IMR-90 (cell line): Measurements from ENCODE around the gene ATF5. TPM values are rescaled to one million over a fixed set of nuclear protein-coding genes. Genes with fewer than 3 reads are reported as not detected.

Experiments used
- ATAC-seq: fragments of 200-7000 bp; cut with Tn5 transposase; 2 replicates; pipeline ENCODE4 v1.9.1; 2020; ENCODE audit warnings: low read depth, mild to moderate bottlenecking, moderate library complexity
- BruUV-seq: library from RNA; stranded (reverse); fragments of 400-500 nt; replicated peaks from 2 replicates; lab custom pipeline; 2021; lab: Mats Ljungman, UMichigan
- CTCF ChIA-PET: fragments of 300-600 bp; formaldehyde crosslinking; extraction: SDS; loops from one replicate; lab custom pipeline; 2021; ENCODE audit warnings: antibody characterized with exemption; lab: Yijun Ruan, JAX
- POLR2A ChIA-PET: fragments of 300-600 bp; sonication (Branson Sonifier 250); formaldehyde crosslinking; loops from one replicate; lab custom pipeline; 2022; ENCODE audit warnings: antibody characterized with exemption; ENCODE audit not compliant: unreplicated experiment; lab: Charles Lee
- DNase-seq: peaks from one replicate; pipeline ENCODE4 v3.0.0; 2013
- H2AFZ ChIP-seq: replicated peaks from 2 replicates; pipeline ENCODE3; 2013; ENCODE audit warnings: low read length, mild to moderate bottlenecking; ENCODE audit not compliant: poor library complexity
- H2AK5ac ChIP-seq: 2 replicates; pipeline ENCODE4 v1.6.1; 2013; ENCODE audit warnings: low read depth, low read length, inconsistent platforms
- H2AK9ac ChIP-seq: replicated peaks from 2 replicates; pipeline ENCODE3; 2013; ENCODE audit warnings: mild to moderate bottlenecking, low read depth, low read length, moderate library complexity; ENCODE audit not compliant: poor library complexity
- H2BK120ac ChIP-seq: 2 replicates; pipeline ENCODE4 v1.6.1; 2013; ENCODE audit warnings: low read depth, low read length, inconsistent platforms
- H2BK15ac ChIP-seq: 3 replicates; pipeline ENCODE4 v1.6.1; 2013; ENCODE audit warnings: low read depth, low read length, inconsistent platforms
- H2BK20ac ChIP-seq: 2 replicates; pipeline ENCODE4 v1.6.1; 2013; ENCODE audit warnings: low read depth, mild to moderate bottlenecking, inconsistent platforms, low read length, moderate library complexity
- H2BK5ac ChIP-seq: 2 replicates; pipeline ENCODE4 v1.6.1; 2013; ENCODE audit warnings: mild to moderate bottlenecking, low read depth, low read length, inconsistent platforms; ENCODE audit not compliant: poor library complexity, severe bottlenecking
- H3K14ac ChIP-seq: replicated peaks from 2 replicates; pipeline ENCODE4 v1.6.1; 2013; ENCODE audit warnings: low read depth, low read length, inconsistent platforms
- H3K18ac ChIP-seq: 2 replicates; pipeline ENCODE4 v1.6.1; 2013; ENCODE audit warnings: low read depth, low read length, control low read depth
- H3K23ac ChIP-seq: 2 replicates; pipeline ENCODE4 v1.6.1; 2013; ENCODE audit warnings: low read depth, low read length, inconsistent platforms
- H3K27ac ChIP-seq: 2 replicates; pipeline ENCODE4 v1.5.1; 2013; ENCODE audit warnings: mild to moderate bottlenecking, control low read depth, low read length; ENCODE audit not compliant: insufficient read depth
- H3K27me3 ChIP-seq: 2 replicates; pipeline ENCODE4 v1.6.1; 2013; ENCODE audit warnings: low read length; ENCODE audit not compliant: control insufficient read depth, insufficient read depth
- H3K36me3 ChIP-seq: 2 replicates; pipeline ENCODE4 v1.6.1; 2013; ENCODE audit warnings: low read length, mixed read lengths; ENCODE audit not compliant: control insufficient read depth, insufficient read depth
- H3K4ac ChIP-seq: 2 replicates; pipeline ENCODE4 v1.6.1; 2013; ENCODE audit warnings: low read depth, low read length, inconsistent platforms
- H3K4me1 ChIP-seq: 2 replicates; pipeline ENCODE4 v1.6.1; 2013; ENCODE audit warnings: low read length, mixed read lengths; ENCODE audit not compliant: control insufficient read depth, insufficient read depth
- H3K4me2 ChIP-seq: 2 replicates; pipeline ENCODE4 v1.6.1; 2013; ENCODE audit warnings: low read depth, mild to moderate bottlenecking, control low read depth, low read length, moderate library complexity
- H3K4me3 ChIP-seq: 2 replicates; pipeline ENCODE4 v1.5.1; 2013; ENCODE audit warnings: low read depth, mild to moderate bottlenecking, control low read depth, low read length, moderate library complexity; ENCODE audit not compliant: insufficient read depth
- H3K56ac ChIP-seq: 2 replicates; pipeline ENCODE4 v1.6.1; 2013; ENCODE audit warnings: low read length, inconsistent platforms; ENCODE audit not compliant: insufficient read depth; ENCODE audit errors: extremely low read depth
- H3K79me1 ChIP-seq, 2 experiments: 2 replicates each; pipeline ENCODE4 v1.6.1; 2013; ENCODE audit warnings: low read length in 2 of 2, inconsistent platforms in 1 of 2, low read depth in 1 of 2
- H3K9ac ChIP-seq: 2 replicates; pipeline ENCODE4 v1.6.1; 2013; ENCODE audit warnings: low read depth, low read length, control low read depth
- H3K9me1 ChIP-seq: 2 replicates; pipeline ENCODE4 v1.6.1; 2013; ENCODE audit warnings: low read length, inconsistent platforms; ENCODE audit not compliant: insufficient read depth
- H3K9me3 ChIP-seq: 2 replicates; pipeline ENCODE4 v1.6.1; 2013; ENCODE audit warnings: low read length; ENCODE audit not compliant: control insufficient read depth, insufficient read depth
- H4K20me1 ChIP-seq: 2 replicates; pipeline ENCODE4 v1.6.1; 2013; ENCODE audit warnings: low read length, inconsistent platforms; ENCODE audit not compliant: insufficient read depth
- H4K5ac ChIP-seq: 2 replicates; pipeline ENCODE4 v1.6.1; 2013; ENCODE audit warnings: mild to moderate bottlenecking, low read depth, low read length, control low read depth
- H4K8ac ChIP-seq, 2 experiments: 2 replicates each; pipeline ENCODE4 v1.6.1; 2013; ENCODE audit warnings: low read depth in 2 of 2, low read length in 2 of 2, control low read depth in 1 of 2, inconsistent platforms in 1 of 2
- H4K91ac ChIP-seq: 2 replicates; pipeline ENCODE4 v1.6.1; 2013; ENCODE audit warnings: low read depth, low read length, inconsistent platforms; ENCODE audit not compliant: insufficient read depth
- CHD1 ChIP-seq: IDR thresholded peaks from 2 replicates; pipeline ENCODE4 v1.6.1; 2012; ENCODE audit warnings: low read depth, low read length, improper control_type of control experiment
- FOS ChIP-seq: fragments of 150-350 bp; IDR thresholded peaks from 2 replicates; pipeline ENCODE4 v1.6.1; 2016; ENCODE audit warnings: low read depth, low read length
- MAZ ChIP-seq: IDR thresholded peaks from 2 replicates; pipeline ENCODE4 v1.6.1; 2012; ENCODE audit warnings: low read depth, mild to moderate bottlenecking, low read length, improper control_type of control experiment, moderate library complexity, borderline replicate concordance
- NFE2L2 ChIP-seq: fragments of 150-350 bp; IDR thresholded peaks from 2 replicates; pipeline ENCODE4 v1.6.1; 2016; ENCODE audit warnings: low read depth, mild to moderate bottlenecking, low read length
- RFX5 ChIP-seq: IDR thresholded peaks from 2 replicates; pipeline ENCODE4 v1.8.0; 2012; ENCODE audit warnings: low read depth, mild to moderate bottlenecking, low read length, moderate library complexity
- WGBS, 2 experiments: methylation state at CpG; one replicate each; pipeline versions ENCODE4 v1.1.5 to v1.1.7; 2013; ENCODE audit warnings: missing lambda C conversion rate in 2 of 2; ENCODE audit not compliant: insufficient read length in 1 of 2; ENCODE audit errors: extremely low coverage in 2 of 2; 5-methylcytosine and 5-hydroxymethylcytosine counted together
- dilution Hi-C: fragments of 300-500 bp; cut with HindIII; formaldehyde crosslinking; loops from one replicate; pipeline ENCODE4 v1.14.3; 2018; ENCODE audit warnings: low sequenced_read_pairs; ENCODE audit not compliant: unreplicated experiment
- in situ Hi-C: fragments of 300-500 bp; cut with MboI; formaldehyde crosslinking; loops from 3 replicates; pipeline ENCODE4 v1.14.3; 2019; ENCODE audit warnings: low sequenced_read_pairs, inconsistent platforms, mixed read lengths
- intact Hi-C: fragments of 100-400 bp; cut with micrococcal nuclease; formaldehyde crosslinking; loops from 2 replicates; pipeline ENCODE4 v1.10.0; 2022
- polyA plus RNA-seq, 3 experiments: library from polyadenylated mRNA; depleted of rRNA; stranded (reverse); fragments of >200 nt; gene quantifications; 2 replicates each; pipeline ENCODE4 v1.2.3, GENCODE V29; 2012; ENCODE audit warnings: low replicate concordance in 1 of 3
- total RNA-seq: library from RNA; depleted of rRNA; stranded (reverse); fragments of >200 nt; gene quantifications from 2 replicates; pipeline ENCODE4 v1.2.3, GENCODE V29; 2012
- TF ChIP-seq, protein P1 (sequence below): fragments of 150-350 bp; IDR thresholded peaks from 2 replicates; pipeline ENCODE4 v1.6.1; 2017; ENCODE audit warnings: mild to moderate bottlenecking, antibody characterized with exemption, low read length, low read depth

The ATF5 gene
- total and polyA plus RNA-seq, 2 of the 4 experiments (the other 2 are of a cell fraction), result 2.7 to 15.7 TPM

- H3K36me3 ChIP-seq, result peaks cover 39% of the 10 kb centered on the region
- H3K9me1 ChIP-seq, result peaks cover 12% of the 10 kb centered on the region; the same call in 1 of the 2 replicates
- in situ Hi-C loops (no loop called here), dilution Hi-C loops (no loop called here), intact Hi-C loops (no loop called here)
- H3K9ac ChIP-seq, result no peak overlapping the region
- no peak overlapping the region for H4K8ac ChIP-seq
- no peak overlapping the region for H2AFZ ChIP-seq
- no peak overlapping the region for H2AK5ac ChIP-seq
- no peak overlapping the region for H2BK20ac ChIP-seq
- H3K4me2 ChIP-seq, result no peak overlapping the region
- no peak overlapping the region for H3K18ac ChIP-seq
- H3K14ac ChIP-seq, result no peak overlapping the region
- no peak overlapping the region for H3K27ac ChIP-seq
- H2BK15ac ChIP-seq, result no peak overlapping the region
- DNase-seq (no peak), ATAC-seq (no peak)
- H3K4ac ChIP-seq, result no peak overlapping the region
- CTCF ChIA-PET, result no interaction called here
- H3K56ac ChIP-seq, result no peak overlapping the region
- WGBS, 2 experiments, result 97% methylated on average over 14 of the region's 23 CpGs; no CpG with 5 or more reads in 1 of the 2 experiments
- no peaks in the 10 kb centered on the region for H3K9me3 ChIP-seq
- POLR2A ChIA-PET, result no interaction called here
- H4K91ac ChIP-seq, result no peak overlapping the region
- no peak overlapping the region for H2BK5ac ChIP-seq
- peaks cover 7 to 58% of the 10 kb centered on the region in 2 experiments; a peak in 3 of 4 replicates for H3K79me1 ChIP-seq
- BruUV-seq, result no TSS peak
- no peak for TF ChIP-seq FOS
- TF ChIP-seq CHD1, result no peak
- no peak for TF ChIP-seq MAZ
- TF ChIP-seq NFE2L2, result no peak
- TF ChIP-seq, protein P1, sequence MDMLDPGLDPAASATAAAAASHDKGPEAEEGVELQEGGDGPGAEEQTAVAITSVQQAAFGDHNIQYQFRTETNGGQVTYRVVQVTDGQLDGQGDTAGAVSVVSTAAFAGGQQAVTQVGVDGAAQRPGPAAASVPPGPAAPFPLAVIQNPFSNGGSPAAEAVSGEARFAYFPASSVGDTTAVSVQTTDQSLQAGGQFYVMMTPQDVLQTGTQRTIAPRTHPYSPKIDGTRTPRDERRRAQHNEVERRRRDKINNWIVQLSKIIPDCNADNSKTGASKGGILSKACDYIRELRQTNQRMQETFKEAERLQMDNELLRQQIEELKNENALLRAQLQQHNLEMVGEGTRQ, result no peak
- no peak for TF ChIP-seq RFX5
- peaks cover 26% of the 10 kb centered on the region for H4K20me1 ChIP-seq
- H3K4me3 ChIP-seq, result no peak overlapping the region
- no peaks in the 10 kb centered on the region for H3K27me3 ChIP-seq
- H4K5ac ChIP-seq, result no peak overlapping the region
- H2BK120ac ChIP-seq, result no peak overlapping the region
- H3K4me1 ChIP-seq, result peaks cover 2% of the 10 kb centered on the region
- H2AK9ac ChIP-seq, result no peak overlapping the region
- no peak overlapping the region for H3K23ac ChIP-seq
These were observed 21.1 kb upstream of the ATF5 start for GRCh38 chr19:49907745-49908446.
